Astrocyte (in vitro differentiated cells and primary cell): ENCODE results near the gene CYTIP.

Experiments used
- CTCF ChIP-seq: IDR thresholded peaks from 2 replicates; pipeline ENCODE4 v1.5.1; 2011; ENCODE audit warnings: low read depth, mild to moderate bottlenecking, inconsistent platforms, low read length, moderate library complexity; ENCODE audit not compliant: insufficient read depth
- EZH2 ChIP-seq: IDR thresholded peaks from 2 replicates; pipeline ENCODE4 v1.6.1; 2012; ENCODE audit warnings: mild to moderate bottlenecking, low read length, inconsistent platforms; ENCODE audit not compliant: insufficient read depth

GRCh38 chr2:157480182-157480961 lies 36.5 kb upstream of the CYTIP start:
- TF ChIP-seq CTCF (no peak), EZH2 (no peak)
